ENCODE results near the gene FBLN2.

FBLN2 gene

DNA sequence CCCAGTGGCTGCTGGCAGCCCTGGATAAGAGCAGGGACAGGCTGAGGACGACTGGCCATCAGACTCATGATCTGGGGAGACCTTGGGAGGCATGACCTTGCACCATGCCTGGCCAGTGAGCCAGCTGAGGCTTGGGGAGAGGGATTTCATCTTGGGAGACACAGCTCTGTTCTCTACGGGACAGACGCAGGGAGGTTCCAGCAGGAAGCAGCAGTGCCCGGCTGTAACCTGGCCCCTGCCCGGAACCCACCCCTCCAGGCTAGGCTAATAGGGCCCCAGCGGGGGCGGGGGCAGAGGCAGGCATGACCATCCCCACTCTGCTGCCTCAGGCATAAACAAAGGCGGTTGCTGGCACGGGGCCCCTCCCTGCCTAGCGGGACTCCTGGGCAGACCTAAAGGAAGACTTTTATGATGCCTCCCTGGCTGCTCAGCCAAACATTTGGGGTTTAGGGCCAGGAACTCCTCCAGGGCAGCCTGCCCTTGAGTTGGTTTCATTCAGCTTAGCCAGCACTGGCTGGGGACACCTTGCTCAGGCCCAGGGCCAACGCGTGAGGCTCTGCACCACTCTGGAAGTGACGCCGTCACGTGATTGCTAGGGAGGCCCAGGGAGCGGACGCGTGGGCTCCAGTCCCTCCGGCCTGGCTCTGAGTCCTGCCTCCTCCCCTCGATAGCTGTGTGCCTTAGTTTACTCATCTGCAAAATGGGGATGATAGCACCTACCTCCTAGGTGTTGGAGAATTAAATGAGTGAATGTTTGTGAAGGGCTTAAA is 41.2 kb upstream of the FBLN2 start:
- Histone ChIP-seq H3K27me3 (ENCODE audit: insufficient read depth, low read length) (no peaks in the 10 kb centered on the region), H3K27ac (ENCODE audit: low read depth, low read length) (no peak overlapping the region), H3K23ac (ENCODE audit: low read length) (no peak overlapping the region), H3K79me2 (ENCODE audit: control insufficient read depth, insufficient read depth, low read length, poor library complexity) (no peaks in the 10 kb centered on the region), H3K4me2 (ENCODE audit: low read length) (no peak overlapping the region), H2BK12ac (ENCODE audit: low read length) (no peak overlapping the region), H3K79me1 (ENCODE audit: low read length) (peaks cover 2% of the 10 kb centered on the region), H4K91ac (ENCODE audit: low read depth, low read length) (no peak overlapping the region), H3K14ac (ENCODE audit: low read length) (no peak overlapping the region), H3K4me3 (ENCODE audit: low read depth, low read length) (no peak overlapping the region), H2AFZ (ENCODE audit: insufficient read depth, low read length, poor library complexity) (no peak overlapping the region), H3K9ac (ENCODE audit: low read length) (no peak overlapping the region), H3K18ac (ENCODE audit: low read length) (no peak overlapping the region), H2BK120ac (ENCODE audit: insufficient read depth, low read length, poor library complexity) (no peak overlapping the region), H4K8ac (ENCODE audit: low read depth, low read length) (no peak overlapping the region), H3K36me3 (ENCODE audit: control insufficient read depth in 1 of 2, insufficient read depth in 2 of 2, low read length in 2 of 2) (peaks cover 0 to 1% of the 10 kb centered on the region in 2 experiments), H3K9me3 (ENCODE audit: insufficient read depth, low read depth, low read length) (no peaks in the 10 kb centered on the region), H2BK5ac (ENCODE audit: low read depth, low read length, poor library complexity) (no peak overlapping the region), H2AK5ac (ENCODE audit: low read length) (no peak overlapping the region), H4K12ac (ENCODE audit: low read depth, low read length) (no peak overlapping the region), H3K4me1 (ENCODE audit: control insufficient read depth in 1 of 2, insufficient read depth in 2 of 2, low read length in 2 of 2) (peaks cover 0 to 7% of the 10 kb centered on the region in 2 experiments), H3K4ac (ENCODE audit: low read depth, low read length) (no peak overlapping the region)
- WGBS (ENCODE audit: extremely low coverage, insufficient coverage, insufficient read length): no CpG with 5 or more reads among the region's 20 CpGs
- DNase-seq: peak; percentile 40 to 52

DNA sequence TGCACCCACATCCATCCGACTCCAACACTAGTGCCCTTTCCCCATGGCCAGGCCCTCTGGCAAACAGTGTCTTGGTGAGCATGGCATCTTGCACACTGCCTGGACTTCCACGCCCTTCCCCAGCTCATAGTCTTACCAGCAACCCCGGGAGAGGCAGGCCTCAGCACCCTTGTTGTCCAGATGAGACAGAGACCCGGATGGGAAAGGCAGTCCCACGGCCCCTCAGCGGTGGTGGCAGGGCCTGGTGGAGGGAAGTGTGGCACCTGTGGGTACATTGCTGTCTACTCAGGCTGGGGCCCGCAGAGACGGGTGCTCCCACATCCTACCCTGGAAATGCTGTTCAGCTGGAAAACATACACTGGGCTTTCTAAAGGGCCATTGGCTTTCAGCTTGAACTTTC is 40.4 kb upstream of the FBLN2 start:
- Histone ChIP-seq H3K4me3 (ENCODE audit: low read depth, low read length) (no peak overlapping the region), H3K18ac (ENCODE audit: low read length) (no peak overlapping the region), H3K27me3 (ENCODE audit: insufficient read depth, low read length) (no peaks in the 10 kb centered on the region), H4K12ac (ENCODE audit: low read depth, low read length) (no peak overlapping the region), H3K9me3 (ENCODE audit: insufficient read depth, low read depth, low read length) (no peaks in the 10 kb centered on the region), H3K79me1 (ENCODE audit: low read length) (peaks cover 2% of the 10 kb centered on the region), H3K14ac (ENCODE audit: low read length) (no peak overlapping the region), H2AK5ac (ENCODE audit: low read length) (no peak overlapping the region), H3K79me2 (ENCODE audit: control insufficient read depth, insufficient read depth, low read length, poor library complexity) (no peaks in the 10 kb centered on the region), H3K23ac (ENCODE audit: low read length) (no peak overlapping the region), H4K8ac (ENCODE audit: low read depth, low read length) (no peak overlapping the region), H3K4me2 (ENCODE audit: low read length) (no peak overlapping the region), H3K4ac (ENCODE audit: low read depth, low read length) (no peak overlapping the region), H3K9ac (ENCODE audit: low read length) (no peak overlapping the region), H2AFZ (ENCODE audit: insufficient read depth, low read length, poor library complexity) (no peak overlapping the region), H2BK5ac (ENCODE audit: low read depth, low read length, poor library complexity) (no peak overlapping the region), H3K27ac (ENCODE audit: low read depth, low read length) (no peak overlapping the region), H2BK120ac (ENCODE audit: insufficient read depth, low read length, poor library complexity) (no peak overlapping the region), H4K91ac (ENCODE audit: low read depth, low read length) (no peak overlapping the region), H3K36me3 (ENCODE audit: control insufficient read depth in 1 of 2, insufficient read depth in 2 of 2, low read length in 2 of 2) (no peaks in the 10 kb centered on the region), H3K4me1 (ENCODE audit: control insufficient read depth in 1 of 2, insufficient read depth in 2 of 2, low read length in 2 of 2) (peaks cover 0 to 9% of the 10 kb centered on the region in 2 experiments), H2BK12ac (ENCODE audit: low read length) (no peak overlapping the region)
- no CpG with 5 or more reads among the region's 8 CpGs for WGBS (ENCODE audit: extremely low coverage, insufficient coverage, insufficient read length)
- no peak for DNase-seq

DNA sequence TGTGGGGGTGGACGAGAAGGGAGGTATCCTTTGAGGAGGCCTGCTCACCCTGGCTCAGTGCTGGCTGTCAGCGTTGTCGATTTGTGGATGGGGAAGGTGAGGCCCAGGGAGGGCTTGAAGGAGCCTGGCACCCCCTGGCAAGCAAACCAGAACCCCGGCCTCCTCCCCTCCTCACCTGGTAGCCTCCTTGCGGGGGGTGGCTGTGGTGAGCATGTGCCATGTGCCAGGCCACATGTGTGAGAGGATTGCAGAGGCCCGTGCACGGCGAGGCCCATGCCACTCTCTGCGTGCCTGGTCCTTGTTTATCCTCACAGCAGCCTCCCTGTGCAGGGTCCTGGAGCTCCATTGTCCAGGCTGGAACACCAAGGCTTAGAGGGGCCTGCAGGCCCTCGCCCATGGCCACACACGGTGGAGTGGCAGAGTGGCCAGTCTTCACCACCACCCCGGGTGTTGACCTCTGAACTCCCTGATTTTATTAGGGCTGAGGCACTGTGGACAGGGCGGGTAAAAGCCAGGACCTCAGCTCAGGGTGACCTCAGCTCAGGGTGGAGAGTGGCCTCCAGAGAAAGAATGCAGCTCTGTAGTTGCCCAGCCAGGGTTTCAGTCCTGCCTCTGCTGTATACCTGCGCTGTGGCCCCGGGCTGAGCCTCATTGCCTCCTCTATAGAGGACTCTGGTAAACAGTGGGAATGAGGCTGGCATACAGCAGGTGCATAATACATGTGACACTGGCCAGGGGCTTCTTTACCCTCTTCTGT is 39.7 kb upstream of the FBLN2 start:
- no peak overlapping the region for H3K27ac ChIP-seq (ENCODE audit: low read depth, low read length)
- no CpG with 5 or more reads among the region's 15 CpGs for WGBS (ENCODE audit: extremely low coverage, insufficient coverage, insufficient read length)
- H3K4me2 ChIP-seq (ENCODE audit: low read length): no peak overlapping the region
- peak overlapping the region; percentile 2 for H3K4me3 ChIP-seq (ENCODE audit: low read depth, low read length)
- H2BK120ac ChIP-seq (ENCODE audit: insufficient read depth, low read length, poor library complexity): no peak overlapping the region
- H3K4ac ChIP-seq (ENCODE audit: low read depth, low read length): no peak overlapping the region
- H4K12ac ChIP-seq (ENCODE audit: low read depth, low read length): no peak overlapping the region
- no peak overlapping the region for H3K9ac ChIP-seq (ENCODE audit: low read length)
- H3K4me1 ChIP-seq (ENCODE audit: control insufficient read depth in 1 of 2, insufficient read depth in 2 of 2, low read length in 2 of 2): peaks cover 0 to 15% of the 10 kb centered on the region in 2 experiments
- no peak overlapping the region for H4K91ac ChIP-seq (ENCODE audit: low read depth, low read length)
- H3K79me1 ChIP-seq (ENCODE audit: low read length): peaks cover 2% of the 10 kb centered on the region
- H4K8ac ChIP-seq (ENCODE audit: low read depth, low read length): no peak overlapping the region
- H3K79me2 ChIP-seq (ENCODE audit: control insufficient read depth, insufficient read depth, low read length, poor library complexity): no peaks in the 10 kb centered on the region
- H3K14ac ChIP-seq (ENCODE audit: low read length): no peak overlapping the region
- H2AK5ac ChIP-seq (ENCODE audit: low read length): no peak overlapping the region
- H3K27me3 ChIP-seq (ENCODE audit: insufficient read depth, low read length): no peaks in the 10 kb centered on the region
- no peak overlapping the region for H2BK5ac ChIP-seq (ENCODE audit: low read depth, low read length, poor library complexity)
- no peak overlapping the region for H3K18ac ChIP-seq (ENCODE audit: low read length)
- no peaks in the 10 kb centered on the region for H3K36me3 ChIP-seq (ENCODE audit: control insufficient read depth in 1 of 2, insufficient read depth in 2 of 2, low read length in 2 of 2)
- H3K23ac ChIP-seq (ENCODE audit: low read length): no peak overlapping the region
- H3K9me3 ChIP-seq (ENCODE audit: insufficient read depth, low read depth, low read length): no peaks in the 10 kb centered on the region
- no peak overlapping the region for H2BK12ac ChIP-seq (ENCODE audit: low read length)
- DNase-seq: no peak
- no peak overlapping the region for H2AFZ ChIP-seq (ENCODE audit: insufficient read depth, low read length, poor library complexity)

DNA sequence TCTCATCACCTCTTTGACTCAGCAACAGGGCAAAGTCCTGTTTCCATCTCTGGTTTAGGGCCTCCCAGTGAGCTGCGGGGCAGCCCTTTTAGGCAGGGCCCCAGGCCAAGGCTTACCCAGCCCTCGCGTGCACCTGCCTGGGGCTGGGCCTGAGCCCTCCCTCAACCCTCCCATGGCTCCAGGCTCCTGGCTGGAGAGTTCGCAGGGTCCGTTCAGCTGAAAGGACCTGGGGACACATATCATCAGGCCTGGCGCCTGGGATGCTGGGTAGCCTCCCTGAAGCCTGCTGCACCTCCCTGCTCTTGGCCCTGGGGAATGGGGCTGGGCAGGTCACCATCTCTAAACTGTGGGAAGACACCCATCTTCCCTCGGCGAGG is 39.1 kb upstream of the FBLN2 start:
- Histone ChIP-seq H4K12ac (ENCODE audit: low read depth, low read length) (no peak overlapping the region), H3K14ac (ENCODE audit: low read length) (no peak overlapping the region), H2AK5ac (ENCODE audit: low read length) (no peak overlapping the region), H2BK5ac (ENCODE audit: low read depth, low read length, poor library complexity) (no peak overlapping the region), H3K4me1 (ENCODE audit: control insufficient read depth in 1 of 2, insufficient read depth in 2 of 2, low read length in 2 of 2) (peaks cover 0 to 14% of the 10 kb centered on the region in 2 experiments), H3K27me3 (ENCODE audit: insufficient read depth, low read length) (no peaks in the 10 kb centered on the region), H3K36me3 (ENCODE audit: control insufficient read depth in 1 of 2, insufficient read depth in 2 of 2, low read length in 2 of 2) (no peaks in the 10 kb centered on the region), H3K4me3 (ENCODE audit: low read depth, low read length) (peak overlapping the region; percentile 2), H3K79me2 (ENCODE audit: control insufficient read depth, insufficient read depth, low read length, poor library complexity) (no peaks in the 10 kb centered on the region), H3K4me2 (ENCODE audit: low read length) (no peak overlapping the region), H3K79me1 (ENCODE audit: low read length) (peaks cover under 1% of the 10 kb centered on the region), H3K23ac (ENCODE audit: low read length) (no peak overlapping the region), H2BK120ac (ENCODE audit: insufficient read depth, low read length, poor library complexity) (no peak overlapping the region), H2BK12ac (ENCODE audit: low read length) (no peak overlapping the region), H3K27ac (ENCODE audit: low read depth, low read length) (no peak overlapping the region), H3K4ac (ENCODE audit: low read depth, low read length) (no peak overlapping the region), H2AFZ (ENCODE audit: insufficient read depth, low read length, poor library complexity) (no peak overlapping the region), H4K91ac (ENCODE audit: low read depth, low read length) (no peak overlapping the region), H3K9me3 (ENCODE audit: insufficient read depth, low read depth, low read length) (no peaks in the 10 kb centered on the region), H3K9ac (ENCODE audit: low read length) (no peak overlapping the region), H4K8ac (ENCODE audit: low read depth, low read length) (no peak overlapping the region), H3K18ac (ENCODE audit: low read length) (no peak overlapping the region)
- no peak for DNase-seq
- no CpG with 5 or more reads among the region's 8 CpGs for WGBS (ENCODE audit: extremely low coverage, insufficient coverage, insufficient read length)
